UCSD-AML1 (cell line): ENCODE measurements around the gene SLC9A2.
A peak's percentile ranks its signal among the peaks of the same experiment; 100 is the strongest.

Experiments used
- DNase-seq: peaks from one replicate; lab custom pipeline; 2025; ENCODE audit not compliant: unreplicated experiment; lab: John Stamatoyannopoulos, UW

The SLC9A2 gene

DNA sequence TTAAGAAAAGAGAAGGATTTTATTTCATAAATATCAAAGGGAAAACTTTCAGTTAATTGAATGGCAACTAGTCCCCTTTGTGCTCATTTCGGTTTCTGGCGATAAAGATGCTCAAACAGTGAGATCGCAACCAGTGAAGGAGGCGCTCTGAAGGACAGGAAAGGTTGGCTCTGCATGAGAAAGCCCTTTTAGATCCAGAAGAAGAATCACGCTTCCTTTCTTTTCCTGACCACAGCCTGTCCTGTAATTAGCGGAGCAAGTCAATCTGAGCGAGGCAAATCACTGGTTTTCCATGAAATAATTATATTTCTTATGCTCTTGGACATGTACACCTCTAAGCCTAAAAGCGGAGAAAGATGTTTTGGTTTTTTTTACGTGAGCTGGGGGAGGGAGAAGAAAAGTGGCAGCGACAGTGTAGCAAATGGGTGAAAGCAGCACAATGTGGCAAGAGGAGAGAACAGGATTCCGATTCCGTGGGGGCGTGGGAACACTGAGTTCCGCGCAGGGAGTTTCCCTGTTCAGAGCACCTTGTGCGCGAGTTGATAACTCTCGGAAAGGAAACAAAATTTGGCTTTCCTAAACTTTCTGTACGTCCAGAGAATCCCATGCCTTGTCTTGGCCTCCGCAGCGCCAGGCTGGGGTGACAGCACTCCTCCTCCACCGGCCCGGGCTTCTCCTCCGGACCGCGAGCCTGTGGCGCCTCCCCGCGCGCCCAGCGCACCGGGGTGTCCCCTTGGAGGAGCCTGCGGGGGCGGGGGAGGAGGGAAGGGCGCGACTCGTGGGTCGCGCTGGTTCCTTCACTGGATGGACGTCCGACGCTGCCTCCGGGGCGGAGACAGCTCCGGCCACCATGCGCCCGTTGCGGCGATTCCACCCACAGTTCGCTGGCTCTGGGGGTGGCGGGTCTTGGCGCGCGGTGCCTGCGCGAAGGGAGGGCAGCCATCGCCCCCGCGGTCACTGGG is 620 bp upstream of the SLC9A2 start:
- peak; percentile 37 for DNase-seq

DNA sequence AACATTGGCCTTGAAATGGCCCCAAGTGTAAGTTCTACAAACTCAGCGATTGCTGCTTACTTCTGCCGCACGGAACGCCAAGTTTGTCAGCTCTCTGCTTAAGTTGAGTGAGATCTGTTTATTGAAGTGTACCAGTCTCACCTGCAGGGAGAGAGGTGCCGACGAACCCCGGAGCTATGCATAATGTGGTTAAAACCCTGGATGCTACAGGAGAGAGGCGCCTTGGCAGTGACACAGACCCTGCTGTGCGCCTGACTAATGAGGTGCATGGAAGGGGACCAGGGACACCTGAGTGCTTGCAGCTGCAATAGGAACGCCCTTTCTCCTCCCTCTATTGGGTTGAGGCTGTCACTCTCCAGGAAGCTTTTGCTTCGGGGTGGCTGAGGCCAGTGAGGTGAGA is 979 bp downstream of the SLC9A2 start:
- DNase-seq, result no peak

DNA sequence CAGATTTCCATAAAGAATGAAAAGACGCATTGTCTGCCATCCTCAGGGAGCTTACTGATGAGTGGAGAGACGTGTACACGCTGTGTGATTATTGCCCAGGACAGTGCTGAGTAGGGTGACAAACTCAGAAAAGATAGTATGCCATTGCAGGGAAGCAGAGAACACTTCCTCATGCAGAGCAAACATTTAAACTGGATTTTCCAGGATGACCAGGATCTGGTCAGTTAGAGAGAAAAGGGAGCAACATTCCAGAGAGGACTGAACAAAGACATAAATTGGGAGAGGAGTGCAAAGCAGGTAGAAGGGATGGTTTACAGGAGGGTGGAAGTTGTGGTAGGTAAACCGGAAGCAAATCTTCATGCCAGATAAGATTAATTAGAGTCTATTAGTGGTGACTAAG is 2.3 kb downstream of the SLC9A2 start:
- no peak for DNase-seq

DNA sequence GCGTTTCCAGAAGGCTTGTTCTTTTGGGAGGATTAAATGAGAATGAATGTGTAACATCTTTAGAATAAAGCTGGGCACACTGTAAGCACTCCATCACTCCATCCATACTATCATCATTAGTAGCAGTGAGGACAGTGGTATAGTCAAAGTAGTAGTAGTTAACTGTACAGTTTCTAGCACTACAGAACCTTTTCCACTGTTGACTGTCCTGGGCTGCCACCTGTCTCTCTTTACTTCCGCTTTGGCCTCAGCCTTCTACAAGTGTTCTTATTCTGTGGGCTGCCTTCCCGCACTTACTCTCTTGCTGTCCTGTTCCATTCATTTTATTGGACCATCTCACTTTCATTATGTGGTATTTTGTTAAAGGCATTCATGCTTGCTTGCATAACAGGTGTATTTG is 3.3 kb downstream of the SLC9A2 start:
- DNase-seq, result no peak

DNA sequence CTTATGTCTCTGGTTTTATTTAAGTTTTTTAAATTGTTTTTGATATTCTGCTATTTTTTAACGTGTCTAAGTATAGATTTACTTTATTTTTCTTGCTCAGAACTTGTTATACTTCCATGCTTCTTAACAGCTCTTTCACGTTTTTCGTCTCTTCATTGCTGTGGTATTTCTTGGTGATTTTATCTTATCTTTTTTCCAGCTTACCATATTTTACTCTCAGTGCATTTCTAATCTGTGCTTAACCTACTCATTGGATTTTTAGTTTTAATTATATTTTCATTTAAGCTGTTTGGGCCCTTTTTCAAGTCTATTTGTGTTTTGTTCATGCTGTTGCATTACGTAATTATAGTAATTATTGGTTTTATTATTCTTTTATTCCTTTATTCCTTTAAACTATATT is 11.1 kb downstream of the SLC9A2 start:
- DNase-seq, result no peak

DNA sequence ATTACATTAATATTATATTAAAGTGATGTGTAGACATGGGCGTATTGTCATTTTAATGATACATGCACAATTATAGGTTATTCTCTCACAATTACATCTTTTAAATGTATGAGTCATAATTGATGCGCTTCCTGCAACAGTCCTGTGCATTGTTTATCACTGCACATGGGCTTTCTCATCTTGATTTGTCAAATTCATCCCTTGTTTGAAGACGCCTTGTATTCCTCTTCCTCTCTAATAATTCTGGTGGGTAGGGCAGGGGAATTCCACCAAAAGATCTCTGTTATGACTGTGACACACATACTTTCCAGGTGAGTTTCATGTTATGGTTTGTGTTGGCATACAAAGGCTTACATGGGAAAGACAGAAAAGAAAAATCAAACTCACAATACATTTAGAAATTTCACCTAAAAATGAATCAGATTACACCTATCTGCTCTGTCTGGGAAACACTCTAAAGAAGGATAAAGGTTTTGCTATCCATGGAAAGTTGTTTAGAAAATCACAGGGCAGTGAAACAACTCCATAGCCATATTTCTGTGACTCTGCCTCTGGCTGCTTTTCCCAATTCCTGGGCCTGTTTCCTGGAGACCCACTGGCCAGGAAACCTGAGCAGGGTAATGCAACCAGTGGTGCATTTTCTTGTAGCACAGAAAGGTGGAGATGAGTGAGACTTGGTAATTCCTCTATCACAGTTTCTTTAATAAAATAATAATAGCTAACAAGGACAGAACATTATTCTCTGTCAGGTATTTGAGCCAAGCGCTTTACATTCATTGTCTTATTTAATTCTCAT is 13.2 kb downstream of the SLC9A2 start:
- no peak for DNase-seq

DNA sequence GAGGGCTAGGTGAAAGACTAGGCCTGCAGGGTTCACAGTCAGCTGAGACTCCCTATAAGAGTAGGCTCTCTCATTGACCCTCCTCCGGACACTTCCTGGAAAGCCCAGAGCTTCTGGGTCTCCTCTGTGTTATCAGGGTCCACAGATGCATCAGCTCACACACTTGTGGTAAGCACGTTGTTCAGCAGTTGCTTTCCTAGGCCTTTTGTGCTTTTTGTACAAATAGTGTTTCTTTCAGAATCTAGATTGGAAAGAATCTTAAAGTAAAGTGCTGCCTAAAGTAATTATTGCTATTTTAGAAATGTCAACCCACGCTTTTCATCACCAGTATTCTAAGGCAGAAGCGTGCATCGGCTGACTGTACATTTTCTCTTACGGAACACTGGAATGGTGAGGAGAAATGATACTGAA is 15.5 kb downstream of the SLC9A2 start:
- DNase-seq, result no peak

DNA sequence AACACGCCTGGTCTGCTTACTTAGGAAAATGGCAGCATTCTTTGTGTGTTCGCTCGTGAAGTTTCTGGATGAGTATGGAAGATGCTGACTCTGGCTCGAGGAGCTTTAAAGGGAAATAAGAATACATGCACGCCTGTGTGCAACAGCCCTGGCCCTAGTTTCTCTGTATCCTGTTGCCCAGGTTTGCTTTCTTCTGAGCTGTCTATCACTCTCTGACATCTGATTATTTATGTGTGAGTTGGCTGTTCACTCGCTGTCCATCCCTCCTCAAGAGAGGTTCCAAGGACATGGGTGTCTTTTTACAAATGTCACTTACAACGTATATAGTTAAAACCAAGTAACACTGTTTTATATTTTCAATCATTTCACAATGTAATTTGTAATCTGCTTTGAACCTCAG is 16.0 kb downstream of the SLC9A2 start:
- no peak for DNase-seq

DNA sequence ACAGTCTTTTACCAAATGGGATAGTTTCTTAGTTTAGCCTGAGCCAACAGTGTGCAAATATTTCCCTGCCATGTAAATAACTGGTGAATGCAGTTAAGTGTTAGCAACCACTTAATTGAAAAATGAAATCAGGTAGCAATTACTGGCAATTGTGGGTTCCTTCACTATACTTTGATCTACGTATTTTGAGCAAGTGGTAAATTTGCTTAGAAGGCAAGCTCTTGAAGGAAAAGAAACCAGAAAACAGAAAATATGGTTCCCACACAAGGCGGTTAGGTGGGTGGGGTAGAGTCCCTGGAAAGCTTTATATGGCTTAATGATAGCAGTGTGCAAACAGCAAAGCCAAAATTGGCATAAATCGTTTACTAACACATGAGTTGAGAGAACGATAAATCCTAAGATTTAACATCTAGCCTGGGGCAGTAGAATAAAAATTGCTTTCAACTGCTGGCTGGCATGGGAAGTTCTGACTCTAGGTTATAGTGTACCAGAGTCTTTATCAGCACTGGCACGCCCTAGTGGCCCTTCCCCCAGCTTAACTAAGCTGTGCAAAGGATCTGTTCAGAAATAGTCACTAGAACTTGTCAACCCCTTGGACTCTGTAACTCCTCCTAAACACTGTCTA is 17.0 kb downstream of the SLC9A2 start:
- no peak for DNase-seq

DNA sequence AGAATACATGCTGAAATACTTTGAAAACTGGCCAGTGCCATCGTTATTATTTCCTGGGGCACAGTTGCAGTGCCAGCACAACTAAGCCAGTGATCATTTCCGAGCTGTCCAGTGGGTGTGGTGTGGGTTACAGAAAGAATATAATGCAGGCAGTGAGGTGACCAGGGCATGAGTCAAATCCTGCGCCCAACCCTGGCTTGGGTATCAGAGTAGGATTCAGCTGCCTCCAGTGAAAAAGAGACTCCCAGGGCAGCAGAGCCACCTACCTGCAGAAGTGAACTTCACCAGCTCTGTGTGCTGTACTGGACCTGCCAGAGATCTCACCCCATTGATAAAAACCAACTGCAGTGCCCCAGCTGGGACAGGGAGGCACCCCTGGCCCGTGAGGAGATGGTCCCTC is 18.0 kb downstream of the SLC9A2 start:
- no peak for DNase-seq

DNA sequence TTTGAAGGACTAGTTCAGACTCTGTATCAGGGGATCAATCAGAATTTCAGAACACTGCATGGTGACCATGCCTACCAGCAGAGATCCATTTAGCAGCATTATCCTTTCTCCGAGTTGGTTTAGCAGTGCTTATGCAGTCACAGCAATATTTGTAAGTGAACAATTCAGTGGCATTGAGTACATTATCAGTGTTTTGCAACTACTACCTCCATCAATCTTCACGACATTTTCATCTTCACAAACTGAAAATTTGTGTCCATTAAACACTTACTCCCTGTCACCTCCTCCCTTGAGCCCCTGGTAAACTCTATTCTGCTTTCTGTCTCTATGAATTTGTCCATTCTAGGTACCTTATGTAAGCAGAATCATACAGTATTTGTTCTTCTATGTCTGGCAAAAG is 20.1 kb downstream of the SLC9A2 start:
- DNase-seq, result no peak

DNA sequence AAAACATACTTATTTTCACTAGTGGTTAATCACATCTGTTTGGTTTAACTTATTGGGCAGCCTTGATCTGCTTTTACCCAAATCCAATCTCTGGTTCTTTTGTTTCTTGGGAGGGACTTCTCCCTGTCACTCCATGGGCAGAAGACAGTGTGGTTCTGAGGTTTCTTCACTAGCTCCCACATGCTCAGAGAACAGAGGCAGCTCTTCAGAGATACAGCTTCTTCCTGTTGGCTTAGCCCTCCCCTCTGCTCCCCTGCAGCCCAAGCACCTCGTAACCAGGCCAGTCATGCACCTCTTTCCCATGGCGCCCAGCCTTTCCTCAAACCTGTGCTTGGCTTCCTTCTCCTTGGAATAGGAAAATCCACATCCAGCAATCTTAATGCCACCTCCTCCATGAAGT is 32.8 kb downstream of the SLC9A2 start:
- DNase-seq, result no peak

DNA sequence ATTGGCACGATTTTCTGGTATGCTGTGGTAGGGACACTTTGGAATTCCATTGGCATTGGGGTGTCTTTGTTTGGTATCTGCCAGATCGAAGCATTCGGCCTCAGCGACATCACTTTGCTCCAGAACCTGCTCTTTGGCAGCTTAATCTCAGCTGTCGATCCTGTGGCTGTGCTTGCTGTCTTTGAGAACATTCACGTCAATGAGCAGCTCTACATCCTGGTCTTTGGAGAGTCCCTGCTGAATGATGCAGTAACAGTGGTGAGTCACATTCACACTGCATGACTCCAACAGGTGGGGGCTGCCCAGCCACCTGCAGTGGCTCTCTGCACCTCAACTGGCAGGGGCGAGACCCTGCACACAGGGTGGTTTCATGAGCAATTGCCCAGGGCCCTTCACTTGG is 38.4 kb downstream of the SLC9A2 start:
- DNase-seq, result no peak

DNA sequence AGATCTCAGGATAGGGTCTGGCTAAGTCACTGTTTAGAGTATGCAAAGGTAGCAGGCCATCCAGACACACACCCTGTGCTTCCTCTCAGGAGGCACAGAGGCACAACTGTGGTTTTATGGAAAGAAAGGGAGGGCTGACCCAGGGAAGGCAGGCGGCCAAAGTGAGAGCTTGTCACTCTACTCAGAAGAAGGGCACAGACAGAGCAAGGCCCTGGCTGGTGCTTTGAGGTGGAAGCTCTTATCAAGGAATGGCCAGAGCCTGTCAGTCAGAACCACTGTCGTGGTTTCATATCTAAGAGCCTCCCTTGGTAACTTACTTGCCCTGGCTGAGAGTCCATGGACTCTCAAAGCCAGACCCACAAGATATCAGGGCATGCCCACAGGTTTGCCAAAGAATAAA is 40.7 kb downstream of the SLC9A2 start:
- peak; percentile 40 for DNase-seq

DNA sequence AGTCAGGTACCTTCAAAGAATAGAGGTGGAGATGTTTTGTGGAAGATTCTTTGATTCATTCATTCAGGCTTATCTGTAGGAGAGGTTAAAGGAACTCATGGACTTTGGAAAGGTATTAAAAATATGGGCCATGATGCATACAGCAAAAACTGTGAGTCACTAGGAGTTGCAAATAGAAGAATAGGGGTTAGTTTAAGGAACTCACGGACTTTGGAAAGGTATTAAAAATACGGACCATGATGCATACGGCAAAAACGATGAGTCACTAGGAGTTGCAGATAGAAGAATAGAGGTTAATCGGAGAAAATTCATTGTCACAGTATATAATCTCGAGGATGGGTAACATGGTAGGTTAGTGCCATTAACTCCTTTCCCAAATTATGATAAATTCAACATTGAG is 41.2 kb downstream of the SLC9A2 start:
- no peak for DNase-seq

DNA sequence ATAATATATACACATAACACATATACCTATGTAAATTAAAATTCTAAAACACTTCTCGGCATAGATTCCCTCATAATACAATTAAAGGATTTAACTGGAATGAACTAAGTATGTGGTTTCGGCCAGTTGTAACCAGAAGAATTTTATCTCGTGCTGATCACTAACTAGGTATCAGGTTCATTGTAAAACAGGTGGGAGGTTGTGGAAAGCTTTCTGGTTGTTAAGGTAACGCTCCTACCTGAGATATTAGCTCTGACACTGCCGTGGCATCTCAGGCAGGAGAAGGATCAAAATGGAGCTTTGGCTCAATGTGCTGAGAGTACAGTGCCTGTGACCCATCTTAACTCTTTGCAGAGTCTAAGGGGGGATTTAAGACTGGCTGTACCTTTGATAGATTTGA is 42.5 kb downstream of the SLC9A2 start:
- no peak for DNase-seq

DNA sequence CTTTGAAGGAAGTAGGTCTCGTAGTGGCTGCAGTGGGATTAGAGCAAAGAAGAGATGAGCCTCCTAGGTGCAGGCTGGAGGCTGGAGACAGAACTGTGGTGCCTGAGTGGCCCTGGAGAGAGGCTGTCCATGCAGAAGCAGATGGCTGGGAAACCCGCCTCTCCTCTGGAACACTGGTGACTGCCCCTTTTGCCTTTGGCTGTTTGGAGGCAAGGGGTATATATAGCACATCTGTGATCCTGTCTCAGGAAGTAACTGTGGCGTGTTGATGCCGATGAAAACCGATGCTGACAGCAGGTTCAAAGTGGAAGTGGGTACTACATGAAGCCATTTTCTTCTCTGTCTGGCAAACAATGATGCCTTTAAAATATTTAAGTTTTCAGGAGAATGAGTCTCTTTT is 43.5 kb downstream of the SLC9A2 start:
- peak; percentile 47 for DNase-seq

DNA sequence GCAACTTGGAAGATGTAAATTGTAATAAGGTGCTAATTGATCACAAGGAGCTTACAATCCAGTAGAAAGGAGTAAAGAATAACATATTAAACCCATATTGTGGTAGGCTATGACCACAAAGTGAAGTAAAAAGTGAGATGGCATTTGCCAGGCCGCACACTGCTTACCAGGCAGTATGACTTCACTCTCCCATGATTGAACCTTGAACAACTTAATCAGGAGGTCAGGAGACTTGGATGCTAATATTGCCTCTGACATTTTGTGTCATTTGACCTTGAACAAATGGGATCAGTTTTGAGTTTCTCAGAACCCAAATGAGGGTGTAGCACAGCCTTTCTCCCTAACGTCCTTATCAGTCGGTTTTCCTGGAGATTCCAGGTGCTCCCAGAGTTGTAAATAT is 44.0 kb downstream of the SLC9A2 start:
- DNase-seq, result no peak

DNA sequence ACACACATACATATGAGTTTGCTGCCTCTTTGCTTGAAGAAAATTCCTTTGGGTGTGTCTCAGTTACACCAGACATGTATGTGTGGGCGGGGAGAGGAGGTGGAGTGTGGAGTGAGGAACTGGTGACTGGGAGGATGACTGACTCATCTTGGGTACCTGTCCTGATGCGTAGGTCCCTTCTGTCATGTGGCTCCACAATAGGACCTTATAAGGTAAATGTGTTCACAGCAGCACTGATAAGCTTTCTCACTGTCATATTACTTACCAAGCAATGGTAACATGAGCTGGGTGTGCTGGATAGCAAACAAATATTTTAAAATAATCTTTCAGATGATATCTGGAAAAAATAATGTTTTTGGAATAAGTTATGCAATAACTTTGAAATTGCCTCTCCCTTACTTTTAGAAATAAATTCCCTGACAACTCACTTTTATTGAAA is 45.1 kb downstream of the SLC9A2 start:
- DNase-seq, result no peak

DNA sequence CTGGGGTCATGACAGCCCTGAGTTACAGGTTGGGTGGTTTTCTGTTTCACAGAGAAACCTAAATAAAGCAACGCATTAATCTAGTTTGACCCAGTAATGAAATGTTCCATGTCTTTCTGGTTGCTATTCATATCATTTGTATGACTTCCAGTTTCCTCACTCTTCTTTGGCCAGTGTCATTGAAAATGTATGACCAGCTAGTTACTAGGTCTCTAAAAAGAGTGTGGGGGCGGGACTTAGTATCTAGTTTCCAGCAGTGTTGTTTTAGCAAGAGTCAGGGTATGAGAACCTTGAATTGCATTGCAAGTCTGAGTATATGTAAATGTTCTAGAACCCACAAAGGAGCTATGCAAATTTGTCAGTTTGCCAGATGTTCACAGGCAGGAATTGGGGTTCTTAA is 47.7 kb downstream of the SLC9A2 start:
- DNase-seq, result no peak

DNA sequence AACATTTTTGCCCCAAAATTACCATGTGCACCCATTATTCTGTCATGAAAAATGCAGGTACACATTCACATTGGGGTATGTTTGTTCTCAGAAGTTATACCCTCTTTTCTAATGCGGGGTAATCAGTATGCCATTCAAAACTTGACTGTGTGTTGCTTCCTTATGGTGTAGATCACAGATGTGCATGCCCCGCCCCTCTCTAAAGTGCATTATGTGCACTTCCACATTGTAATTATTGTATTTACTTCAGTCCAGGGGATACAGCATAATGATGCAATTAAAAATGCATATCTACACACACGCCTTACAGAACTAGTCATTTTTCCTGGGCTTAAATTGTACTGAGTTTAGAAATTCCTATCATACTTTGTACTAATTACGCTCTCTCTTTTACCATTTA is 48.8 kb downstream of the SLC9A2 start:
- DNase-seq, result no peak

DNA sequence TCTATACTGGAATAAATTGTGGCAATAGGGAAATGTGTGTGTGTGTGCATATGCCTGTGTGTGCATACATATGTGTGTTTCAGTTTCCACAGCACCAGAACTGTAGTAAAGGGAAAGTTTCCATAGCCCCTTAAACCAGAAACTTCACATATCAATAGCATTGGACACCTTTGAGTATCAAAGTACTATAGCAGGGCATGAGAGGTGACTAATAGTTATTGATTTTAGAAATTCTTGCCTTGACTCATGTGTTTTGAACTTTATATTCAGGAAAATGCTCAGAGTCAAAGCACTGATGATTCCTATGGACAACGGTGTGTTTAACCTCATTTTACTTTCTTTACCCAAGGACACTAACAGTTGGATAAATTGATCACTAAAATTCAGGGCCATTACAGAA is 50.0 kb downstream of the SLC9A2 start:
- DNase-seq, result no peak
